ENCODE results near the gene ELOVL2.
"Not testable (repeated sequence)": the region's sequence is repeated elsewhere in the genome, so short reads cannot be mapped to it uniquely, and the experiment has no call there.

Gene ELOVL2, protein sequence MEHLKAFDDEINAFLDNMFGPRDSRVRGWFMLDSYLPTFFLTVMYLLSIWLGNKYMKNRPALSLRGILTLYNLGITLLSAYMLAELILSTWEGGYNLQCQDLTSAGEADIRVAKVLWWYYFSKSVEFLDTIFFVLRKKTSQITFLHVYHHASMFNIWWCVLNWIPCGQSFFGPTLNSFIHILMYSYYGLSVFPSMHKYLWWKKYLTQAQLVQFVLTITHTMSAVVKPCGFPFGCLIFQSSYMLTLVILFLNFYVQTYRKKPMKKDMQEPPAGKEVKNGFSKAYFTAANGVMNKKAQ

DNA sequence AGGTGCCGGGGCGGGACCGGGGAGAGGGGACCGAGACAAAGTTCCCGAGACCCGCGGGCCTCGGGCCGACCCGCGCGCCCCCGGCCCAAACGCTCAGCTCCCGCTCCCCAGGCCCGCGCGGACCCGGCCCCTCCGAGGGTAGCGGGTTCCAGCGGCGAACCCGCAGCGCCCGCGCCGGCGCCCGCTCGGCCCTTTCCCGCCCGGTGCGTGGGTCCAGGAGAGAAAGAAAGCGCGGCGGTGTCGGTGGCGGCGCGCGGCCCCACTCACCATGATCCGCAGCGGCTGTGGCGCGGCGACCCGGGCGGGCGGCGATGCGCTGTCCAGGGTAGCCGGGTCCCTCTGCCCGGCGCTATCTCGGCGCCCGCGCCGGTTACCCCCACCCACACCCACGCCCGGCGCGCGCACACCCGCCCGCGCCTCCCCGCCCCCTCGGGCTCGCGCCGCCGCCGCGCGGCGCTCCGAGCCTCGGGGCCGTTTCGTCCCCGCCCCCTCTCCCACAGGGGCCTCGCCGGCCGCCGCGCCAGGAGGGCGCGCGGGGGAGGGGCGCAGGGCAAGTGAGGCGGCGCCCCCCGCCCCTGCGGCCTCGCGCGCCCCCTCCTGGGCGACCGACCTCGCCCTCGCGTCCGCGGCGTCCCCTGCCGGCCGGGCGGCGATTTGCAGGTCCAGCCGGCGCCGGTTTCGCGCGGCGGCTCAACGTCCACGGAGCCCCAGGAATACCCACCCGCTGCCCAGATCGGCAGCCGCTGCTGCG lies at the start of gene ELOVL2:
Gene ELOVL2, minus strand, starts transcription at position 345 of the 751 bp plus-strand sequence. Its CDS starts 75 bp downstream, at position 270.
- peak; percentile 29 for DNase-seq

DNA sequence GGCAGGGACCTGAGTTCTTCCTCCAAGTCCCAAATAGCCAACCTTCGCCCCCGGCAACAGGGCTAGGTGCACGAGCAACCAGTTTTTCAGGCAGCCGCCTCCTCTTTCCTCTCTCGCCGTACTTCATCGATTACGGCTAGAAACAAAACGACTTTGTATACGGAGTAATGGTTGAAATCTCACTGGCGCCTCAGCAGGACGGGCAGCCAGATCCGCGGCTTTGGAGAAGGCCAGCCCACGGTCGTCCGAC lies 49.2 kb upstream of the ELOVL2 start:
- no peak for DNase-seq

DNA sequence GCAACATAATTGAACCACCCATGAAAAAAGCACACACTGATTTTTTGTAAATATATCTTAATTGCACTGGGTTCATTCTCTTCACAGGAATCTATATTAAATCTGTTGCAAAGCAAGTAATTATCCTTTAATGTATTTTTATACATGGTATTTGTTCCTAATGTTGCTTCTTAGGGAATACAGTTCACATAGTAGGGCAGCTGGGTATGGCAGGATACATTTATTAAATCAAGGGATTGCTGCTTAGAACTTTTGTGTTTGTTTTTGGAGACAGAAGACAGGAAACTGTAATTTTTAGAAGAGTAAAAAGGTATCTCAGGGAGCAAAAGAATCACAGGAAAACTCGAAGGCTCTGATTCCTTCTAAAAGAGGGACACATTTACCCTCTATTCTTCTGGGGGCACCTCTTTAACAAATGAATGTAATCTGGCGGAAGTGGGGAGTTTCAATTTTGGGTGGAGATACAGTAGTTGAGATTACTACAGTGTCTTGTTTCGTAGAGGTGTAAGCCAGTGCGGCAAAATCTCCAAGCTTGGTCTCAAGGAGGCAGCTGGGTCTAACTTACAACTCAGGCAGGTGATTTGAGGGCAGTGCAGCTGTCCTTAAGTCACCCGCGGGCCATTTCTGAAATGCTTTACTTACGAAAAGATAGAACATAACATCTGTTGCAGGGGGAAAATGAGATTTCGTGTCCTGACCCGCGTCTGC lies 48.7 kb upstream of the ELOVL2 start:
- DNase-seq: no peak

DNA sequence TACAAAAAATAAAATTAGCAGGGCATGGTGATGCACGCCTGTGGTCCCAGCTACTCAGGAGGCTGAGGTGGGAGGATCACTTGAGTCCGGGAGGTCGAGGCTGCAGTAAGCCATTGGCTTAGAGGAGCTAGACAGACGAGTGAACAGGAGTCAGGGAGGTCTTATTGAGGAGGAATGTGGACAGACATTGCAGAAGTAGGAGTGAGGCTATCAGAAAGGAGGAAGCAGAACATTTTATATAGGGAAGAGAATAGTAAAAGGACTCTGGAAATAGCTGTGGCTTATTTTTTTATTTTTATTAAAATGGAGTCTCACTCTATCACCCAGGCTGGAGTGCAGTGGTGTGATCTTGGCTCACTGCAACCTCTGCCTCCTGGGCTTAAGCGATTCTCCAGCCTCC lies 47.0 kb upstream of the ELOVL2 start:
- DNase-seq: not testable (repeated sequence)

DNA sequence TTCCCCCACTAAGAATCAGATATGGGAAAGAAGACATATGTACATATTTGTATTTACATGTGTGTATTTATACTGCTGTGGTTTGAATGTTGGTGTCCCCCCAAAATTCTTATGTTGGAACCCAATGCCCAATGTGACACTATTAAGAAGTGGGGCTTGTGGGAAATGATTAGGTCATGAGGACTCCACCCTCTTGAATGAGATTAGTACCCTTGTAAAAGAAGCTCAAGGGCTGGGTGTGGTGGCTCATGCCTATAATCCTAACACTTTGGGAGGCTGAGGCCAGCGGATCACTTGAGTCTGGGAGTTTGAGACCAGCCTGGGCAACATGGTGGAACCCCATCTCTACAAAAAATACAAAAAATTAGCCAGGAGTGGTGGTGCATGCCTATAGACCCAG lies 45.6 kb upstream of the ELOVL2 start:
- no peak for DNase-seq

DNA sequence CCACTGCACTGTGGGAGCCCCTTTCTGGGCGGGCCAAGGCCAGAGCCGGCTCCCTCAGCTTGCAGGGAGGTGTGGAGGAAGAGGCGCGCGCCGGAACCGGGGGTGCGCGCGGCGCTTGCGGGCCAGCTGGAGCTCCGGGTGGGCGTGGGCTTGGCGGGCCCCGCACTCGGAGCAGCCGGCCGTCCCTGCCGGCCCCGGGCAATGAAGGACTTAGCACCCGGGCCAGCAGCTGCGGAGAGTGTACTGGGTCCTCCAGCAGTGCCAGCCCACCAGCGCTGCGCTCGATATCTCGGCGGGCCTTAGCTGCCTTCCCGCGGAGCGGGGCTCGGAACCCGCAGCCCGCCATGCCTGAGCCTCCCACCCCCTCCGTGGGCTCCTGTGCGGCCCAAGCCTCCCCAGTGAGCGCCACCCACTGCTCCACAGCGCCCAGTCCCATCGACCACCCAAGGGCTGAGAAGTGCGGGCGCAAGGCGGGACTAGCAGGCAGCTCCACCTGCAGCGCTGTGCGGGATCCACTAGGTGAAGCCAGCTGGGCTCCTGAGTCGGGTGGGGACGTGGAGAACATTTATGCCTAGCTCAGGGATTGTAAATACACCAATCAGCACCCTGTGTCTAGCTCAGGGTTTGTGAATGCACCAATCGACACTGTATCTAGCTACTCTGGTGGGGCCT lies 43.2 kb upstream of the ELOVL2 start:
- DNase-seq: not testable (repeated sequence)

DNA sequence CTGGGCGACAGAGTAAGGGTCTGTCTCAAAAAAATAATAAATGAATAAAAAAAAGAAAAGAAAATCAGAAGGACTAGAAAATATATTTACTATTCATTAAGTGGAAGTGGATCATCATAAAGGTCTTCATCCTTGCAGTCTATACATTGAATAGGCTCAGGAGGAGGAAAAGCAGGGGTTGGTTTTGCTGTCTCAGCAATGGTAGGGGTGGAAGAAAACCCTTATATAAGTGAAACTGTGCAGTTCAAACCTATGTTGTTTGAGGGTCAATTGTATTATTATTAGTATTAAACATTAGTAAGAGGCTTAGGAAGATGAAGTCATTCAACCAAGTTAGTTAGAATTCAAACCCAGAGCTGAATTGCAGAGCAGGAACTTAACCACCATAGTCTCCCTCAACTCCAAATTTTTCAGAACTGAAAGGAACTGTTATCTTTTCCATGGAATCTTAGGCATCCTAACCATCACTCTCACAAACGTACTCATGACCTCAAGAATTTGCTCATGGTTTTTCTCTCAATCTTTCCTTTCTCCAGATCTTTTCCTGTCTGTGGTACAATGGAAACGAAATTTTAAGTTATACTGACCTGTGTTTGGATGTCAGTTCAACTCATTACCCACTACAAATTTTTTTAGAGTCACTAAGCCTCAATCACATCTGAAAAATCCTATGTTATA lies 41.8 kb upstream of the ELOVL2 start:
- DNase-seq: no peak

DNA sequence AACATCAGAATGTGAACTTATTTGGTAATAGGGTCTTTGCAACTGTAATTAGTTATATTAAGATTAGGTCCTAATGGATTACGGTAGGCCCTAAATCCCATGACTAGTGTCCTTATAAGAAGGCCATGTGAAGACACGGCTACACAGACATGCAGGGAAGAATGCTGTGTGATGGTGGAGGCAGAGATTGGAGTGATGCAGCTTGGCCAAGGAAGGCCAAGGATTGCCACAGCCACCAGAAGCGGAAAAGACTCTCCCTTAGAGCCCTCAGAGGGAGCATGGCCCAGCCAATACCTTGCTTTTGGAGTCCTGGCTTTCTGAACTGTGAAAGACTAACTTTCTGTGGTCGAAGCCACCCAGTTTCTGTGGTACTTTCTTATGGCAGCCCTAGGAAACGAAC lies 39.9 kb upstream of the ELOVL2 start:
- no peak for DNase-seq

DNA sequence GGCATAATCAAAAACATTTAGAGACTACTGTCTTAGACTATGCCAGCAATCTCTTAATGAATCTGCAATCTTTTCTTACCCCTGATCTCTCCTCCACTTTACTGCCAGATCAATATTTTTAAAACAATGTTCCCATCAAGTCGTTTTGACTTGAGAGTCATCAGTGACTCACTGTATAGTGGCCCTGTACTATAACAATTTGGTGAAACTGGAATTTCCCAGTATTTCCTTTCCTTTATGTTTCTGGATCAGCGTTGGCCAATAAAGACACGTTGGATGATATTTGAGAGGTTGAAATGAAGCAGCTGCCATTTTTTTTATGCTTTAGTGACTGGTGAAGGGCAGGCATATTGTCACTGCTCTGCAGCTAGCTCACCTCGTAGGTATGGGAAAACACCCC lies 39.4 kb upstream of the ELOVL2 start:
- no peak for DNase-seq

DNA sequence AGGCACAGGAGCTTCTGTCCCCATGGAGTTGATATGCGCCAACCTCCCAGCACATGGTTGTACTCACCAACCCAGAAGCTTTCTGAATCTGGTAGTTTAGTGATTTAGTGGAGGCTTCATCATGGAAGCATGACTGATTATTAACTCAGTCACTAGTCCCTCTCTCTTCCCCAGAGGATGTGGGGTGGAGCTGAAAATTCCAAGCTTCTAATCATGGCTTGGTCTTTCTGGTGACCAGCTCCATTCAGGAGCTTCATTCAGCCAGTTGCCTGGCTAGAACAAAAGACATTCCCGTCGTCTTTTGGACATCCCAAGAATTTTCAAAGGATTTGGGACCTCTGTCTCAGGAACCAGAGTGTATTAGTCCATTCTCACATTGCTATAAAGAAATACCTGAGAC lies 36.2 kb upstream of the ELOVL2 start:
- no peak for DNase-seq

DNA sequence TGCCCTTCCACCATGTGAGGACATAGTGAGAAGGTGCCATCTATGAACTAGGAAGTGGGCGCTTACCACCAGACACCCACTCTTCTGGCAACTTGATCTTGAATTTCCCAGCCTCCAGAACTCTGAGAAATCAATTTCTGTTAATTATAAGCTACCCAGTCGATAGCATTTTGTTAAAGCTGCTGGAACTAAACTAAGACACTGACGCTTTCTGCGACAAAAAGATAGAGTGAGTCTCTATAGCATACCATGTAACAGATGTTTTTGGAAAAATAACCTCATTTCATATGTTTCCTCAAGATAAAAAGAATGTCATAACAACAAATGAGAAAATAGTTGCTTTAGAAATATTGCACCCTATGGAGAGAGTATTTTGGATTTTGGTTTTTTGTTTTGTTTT lies 34.2 kb upstream of the ELOVL2 start:
- DNase-seq: no peak

DNA sequence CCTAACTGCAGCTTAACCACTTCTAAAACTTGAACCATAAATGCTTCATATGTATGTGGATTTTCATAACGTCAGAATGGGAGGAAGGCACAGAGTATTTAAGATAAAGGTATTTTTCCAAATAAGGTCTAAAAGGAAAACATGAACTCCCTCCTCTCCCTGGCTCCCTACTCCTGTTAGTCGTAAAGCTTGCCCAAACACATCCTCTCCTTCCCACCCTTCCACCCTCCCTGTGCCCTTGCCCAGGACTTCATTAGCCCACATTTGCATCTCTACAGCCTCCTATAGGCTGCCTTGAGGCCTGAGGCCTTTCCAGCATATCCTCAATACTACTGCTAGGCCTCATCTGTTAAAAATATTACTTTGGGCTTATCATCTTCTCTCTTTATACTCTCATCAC lies 32.4 kb upstream of the ELOVL2 start:
- DNase-seq: no peak

DNA sequence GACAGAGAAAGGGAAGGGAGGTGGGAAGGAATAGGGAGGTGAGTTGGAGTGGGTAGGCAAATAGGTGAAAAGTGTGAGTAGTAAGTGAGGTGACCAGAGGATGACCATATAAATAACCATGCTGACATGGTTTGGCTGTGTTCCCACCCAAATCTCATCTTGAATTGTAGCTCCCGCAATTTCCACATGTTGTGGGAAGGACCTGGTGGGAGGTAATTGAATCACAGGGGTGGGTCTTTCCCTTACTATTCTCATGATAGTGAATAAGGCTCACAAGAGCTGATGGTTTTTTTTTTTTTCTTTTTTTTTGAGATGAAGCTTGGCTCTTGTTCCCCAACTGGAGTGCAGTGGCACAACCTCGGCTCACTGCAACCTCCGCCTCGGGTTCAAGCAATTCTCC lies 28.0 kb upstream of the ELOVL2 start:
- no peak for DNase-seq

DNA sequence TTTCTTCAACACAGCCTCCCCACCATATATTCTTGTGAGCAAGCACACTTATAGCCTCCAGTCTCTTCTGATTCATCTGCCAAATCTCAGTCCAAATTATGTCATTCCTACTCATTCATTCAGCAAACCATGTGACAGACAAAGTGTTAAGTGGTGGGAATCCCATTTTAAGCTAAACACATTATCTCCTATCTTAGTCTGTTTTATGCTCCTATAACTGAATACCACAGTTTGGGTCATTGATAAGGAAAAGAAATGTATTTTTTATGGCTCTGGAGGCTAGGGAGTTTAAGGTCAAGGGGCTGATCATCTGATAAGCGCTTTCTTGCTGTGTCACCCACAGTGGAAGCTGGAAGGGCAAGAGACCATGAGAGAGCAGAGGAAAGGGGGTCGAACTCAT lies 25.7 kb upstream of the ELOVL2 start:
- no peak for DNase-seq

DNA sequence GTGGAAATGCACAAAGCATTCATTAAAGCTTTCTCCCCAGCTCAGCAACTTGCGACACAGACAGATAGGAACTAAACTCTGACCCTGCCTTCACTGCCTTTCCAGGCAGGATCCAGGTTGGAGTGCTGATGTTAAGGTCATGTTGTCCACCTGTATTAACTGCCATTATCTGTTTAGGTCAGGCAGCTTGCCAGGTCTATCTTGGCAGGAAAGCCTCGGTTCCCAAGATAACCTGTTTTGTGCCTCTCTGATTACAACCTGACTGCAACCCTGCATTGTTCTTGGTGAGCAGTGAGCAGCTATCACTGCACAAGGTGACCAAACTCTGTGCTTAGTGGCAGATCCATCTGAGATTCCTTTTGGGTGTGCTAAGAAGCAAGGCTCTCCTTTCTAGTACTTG lies 23.2 kb upstream of the ELOVL2 start:
- no peak for DNase-seq

DNA sequence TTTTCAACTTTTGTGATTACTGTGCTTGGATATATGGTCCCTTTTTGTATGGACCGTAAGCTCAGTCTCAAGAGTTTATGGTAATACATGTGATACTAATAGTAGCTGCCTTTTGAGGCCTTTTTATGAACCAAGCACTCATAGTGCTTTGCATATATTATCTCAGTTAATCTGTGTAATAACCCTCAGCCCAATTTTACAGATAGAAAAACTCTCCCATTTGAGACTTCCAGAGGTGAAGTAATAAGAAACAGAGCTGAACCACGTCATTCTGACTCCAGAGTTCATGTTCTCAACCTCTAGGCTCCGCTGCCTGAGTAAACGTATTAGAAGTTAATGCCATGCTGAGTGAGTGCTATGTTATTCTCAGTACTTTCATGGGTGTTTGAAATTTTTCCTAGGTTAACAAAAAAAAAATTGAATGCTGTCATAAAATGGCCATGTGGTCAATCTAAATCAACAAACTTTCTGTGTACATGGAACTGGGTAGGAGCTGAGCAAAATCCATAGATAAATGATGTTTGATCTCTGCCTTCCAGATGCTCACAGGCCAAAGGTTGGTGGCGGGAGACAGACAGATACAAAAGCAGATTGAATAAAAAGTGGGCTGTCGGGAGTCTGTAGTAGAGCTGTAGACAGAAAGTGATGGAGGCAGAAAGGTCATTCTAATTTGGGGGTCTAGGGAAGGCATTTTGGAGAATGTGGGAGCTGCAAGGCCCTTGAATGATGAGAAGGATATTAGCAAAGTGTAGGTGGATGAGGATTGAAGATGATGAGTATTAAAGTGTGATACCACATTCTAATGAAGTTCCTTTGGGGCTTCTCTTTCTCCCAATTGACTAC lies 22.6 kb upstream of the ELOVL2 start:
- no peak for DNase-seq

DNA sequence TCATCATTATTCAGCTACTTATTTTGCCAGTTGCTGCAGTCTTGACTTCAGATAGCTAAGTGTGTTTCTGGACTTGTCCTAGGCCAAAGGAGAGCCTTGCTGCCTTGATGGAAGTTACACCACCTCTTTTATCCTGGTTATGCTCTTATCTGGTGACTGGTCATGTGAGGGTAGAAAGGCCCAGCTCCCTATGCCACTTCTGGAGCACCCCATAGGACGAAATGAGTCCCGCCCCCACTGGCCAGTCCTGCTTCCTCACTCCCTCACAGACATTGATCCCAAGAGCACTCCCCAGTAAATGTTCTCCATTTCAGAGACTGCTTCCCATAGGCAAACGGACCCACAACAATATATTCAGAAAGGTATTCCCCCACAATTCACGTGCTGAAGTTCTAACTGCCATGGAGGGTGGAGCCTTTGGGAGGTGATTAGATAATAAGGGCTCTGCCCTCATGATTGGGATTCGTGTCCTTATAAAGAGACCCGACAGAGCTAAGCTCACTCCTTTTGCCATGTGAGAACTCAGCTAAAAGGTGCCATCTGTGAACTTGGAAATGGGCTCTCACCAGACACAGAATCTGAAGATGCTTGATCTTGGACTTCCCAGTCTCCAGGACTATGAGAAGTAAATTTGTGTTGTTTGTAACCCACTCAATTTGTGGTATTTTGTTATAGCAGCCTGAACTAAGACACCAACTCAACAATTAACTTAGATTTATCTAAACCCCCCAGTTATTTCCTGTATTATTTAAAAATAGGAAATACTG lies 21.5 kb upstream of the ELOVL2 start:
- DNase-seq: no peak

DNA sequence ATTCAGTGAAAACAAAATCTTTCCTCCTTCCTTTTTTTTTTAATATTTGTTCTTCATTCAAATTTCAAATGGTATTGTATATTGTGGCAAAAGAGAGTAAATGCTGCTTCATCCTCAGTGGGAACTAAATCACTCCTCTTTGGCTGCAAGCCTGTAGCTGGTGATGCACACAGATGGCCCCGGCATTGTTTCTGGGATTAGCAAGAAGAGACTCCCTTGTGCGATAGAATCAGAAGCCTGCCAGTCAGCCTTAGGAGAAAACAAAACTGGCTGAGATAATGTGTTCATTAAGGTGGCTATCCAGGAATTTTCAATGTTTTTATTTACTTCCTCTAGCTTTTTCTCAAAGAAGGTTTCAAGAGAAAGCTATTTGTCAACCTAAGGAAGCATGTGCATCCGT lies 20.7 kb upstream of the ELOVL2 start:
- DNase-seq: no peak

DNA sequence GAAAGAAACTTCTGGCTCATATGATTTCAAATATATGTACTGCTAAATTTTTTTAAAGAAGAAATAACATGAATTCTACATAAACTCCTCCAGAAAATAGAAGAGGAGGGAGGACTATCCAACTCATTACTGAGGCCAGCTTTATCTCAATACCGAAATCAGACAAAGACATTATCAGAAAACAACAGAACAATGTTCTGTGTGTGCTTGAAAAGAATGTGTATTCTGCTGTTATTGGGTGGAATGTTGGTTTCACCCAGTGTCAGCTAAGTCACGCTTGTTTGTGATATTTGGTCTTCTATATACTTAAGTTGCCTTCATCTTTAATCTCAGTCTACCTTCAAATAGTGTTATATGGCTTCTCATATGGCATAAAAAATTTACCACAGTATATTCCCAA lies 18.6 kb upstream of the ELOVL2 start:
- DNase-seq: no peak

DNA sequence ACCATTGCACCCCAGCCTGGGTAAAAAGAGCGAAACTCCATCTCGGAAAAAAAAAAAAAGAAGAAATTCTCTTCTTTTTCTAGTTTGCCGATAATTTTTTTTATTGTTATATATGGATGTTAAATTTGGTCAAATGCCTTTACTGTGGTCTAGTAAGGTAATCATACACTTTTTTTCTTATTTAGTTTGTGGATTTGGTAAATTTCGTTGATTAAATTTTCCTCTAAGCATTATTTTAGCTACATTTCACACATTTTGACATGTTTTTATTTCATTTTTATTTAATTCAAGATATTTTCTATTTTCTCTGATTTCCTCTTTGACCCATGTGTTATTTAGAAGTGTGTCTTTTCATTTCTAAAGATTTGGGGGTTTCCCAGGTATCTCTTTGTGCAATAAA lies 18.0 kb upstream of the ELOVL2 start:
- DNase-seq: no peak

DNA sequence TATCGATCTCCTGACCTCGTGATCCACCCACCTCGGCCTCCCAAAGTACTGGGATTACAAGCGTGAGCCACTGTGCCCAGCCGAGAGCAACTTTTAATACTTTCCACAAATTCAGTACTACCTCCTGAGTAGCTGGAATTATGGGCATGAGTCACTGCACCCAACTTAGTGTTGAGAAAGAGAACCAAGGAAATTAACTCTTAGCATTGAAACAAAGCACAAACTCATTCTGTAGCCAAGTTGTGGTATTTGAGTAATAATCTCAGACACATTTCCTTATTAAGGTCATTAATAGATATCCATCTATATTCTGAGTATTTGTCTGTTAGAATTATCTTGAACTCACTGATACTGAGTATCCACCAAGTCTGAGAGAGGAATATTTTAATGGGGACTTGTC lies 14.3 kb upstream of the ELOVL2 start:
- no peak for DNase-seq

All from activated T-cell treated with anti-CD3 and anti-CD28 coated beads, Interleukin-2, amount 50 U/mL, for 1 hour (primary cell).